ENCODE measurements around the gene INO80B. TPM values are rescaled to one million over a fixed set of nuclear protein-coding genes. Genes with fewer than 3 reads are reported as not detected.
A peak's percentile ranks its signal among the peaks of the same experiment; 100 is the strongest.

The INO80B gene
- total RNA-seq, 1 experiment from 2014 or later, result 24.0 TPM

DNA sequence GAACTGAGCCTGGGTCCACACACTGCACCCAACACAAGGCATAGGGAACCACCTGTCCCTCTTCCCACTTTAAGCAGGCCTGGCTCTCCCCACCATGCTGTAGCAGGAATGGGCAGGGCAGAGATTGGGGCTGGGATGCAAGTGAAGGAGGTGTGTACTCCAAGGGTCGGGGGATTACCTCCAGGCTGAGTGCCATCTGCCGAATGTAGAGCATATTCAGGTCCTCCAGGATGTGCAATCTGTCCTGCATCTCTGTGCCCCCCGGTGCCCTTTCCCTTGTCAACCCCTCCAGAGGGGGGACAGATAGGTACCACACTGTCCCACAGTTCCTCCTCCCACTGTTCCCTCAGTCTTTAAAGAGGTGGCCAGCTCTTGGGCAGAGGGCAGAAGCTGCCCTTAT is 15.5 kb upstream of the INO80B start:
- TF ChIP-seq FOSL1 (IDR thresholded peaks at IDR 0.05; ENCODE audit: low read depth) (no peak), ZNF274 (IDR thresholded peaks at IDR 0.05; ENCODE audit: low read depth, low read length) (no peak), SIN3A (IDR thresholded peaks at IDR 0.05; ENCODE audit: low read depth) (no peak), POLR2A (IDR thresholded peaks at IDR 0.05; ENCODE audit: borderline replicate concordance, extremely low read depth, insufficient read depth, insufficient read length) (no peak), CEBPB (IDR thresholded peaks at IDR 0.05; ENCODE audit: low read depth) (no peak), POLR2AphosphoS5 (IDR thresholded peaks at IDR 0.05; ENCODE audit: low read depth, low read length) (no peak), ELF1 (IDR thresholded peaks at IDR 0.05; ENCODE audit: borderline replicate concordance, low read depth) (no peak), TCF7L2 (IDR thresholded peaks at IDR 0.05; ENCODE audit: borderline replicate concordance, extremely low read depth, insufficient read depth, insufficient read length) (no peak), CBX3 (IDR thresholded peaks at IDR 0.05; ENCODE audit: low read depth) (no peak), SP1 (IDR thresholded peaks at IDR 0.05; ENCODE audit: low read depth) (no peak), RAD21 (IDR thresholded peaks at IDR 0.05; ENCODE audit: low read depth) (no peak), SRF (IDR thresholded peaks at IDR 0.05; ENCODE audit: low read depth) (no peak), EGR1 (IDR thresholded peaks at IDR 0.05; ENCODE audit: low read depth) (no peak)
- TF ChIP-seq, protein P1, sequence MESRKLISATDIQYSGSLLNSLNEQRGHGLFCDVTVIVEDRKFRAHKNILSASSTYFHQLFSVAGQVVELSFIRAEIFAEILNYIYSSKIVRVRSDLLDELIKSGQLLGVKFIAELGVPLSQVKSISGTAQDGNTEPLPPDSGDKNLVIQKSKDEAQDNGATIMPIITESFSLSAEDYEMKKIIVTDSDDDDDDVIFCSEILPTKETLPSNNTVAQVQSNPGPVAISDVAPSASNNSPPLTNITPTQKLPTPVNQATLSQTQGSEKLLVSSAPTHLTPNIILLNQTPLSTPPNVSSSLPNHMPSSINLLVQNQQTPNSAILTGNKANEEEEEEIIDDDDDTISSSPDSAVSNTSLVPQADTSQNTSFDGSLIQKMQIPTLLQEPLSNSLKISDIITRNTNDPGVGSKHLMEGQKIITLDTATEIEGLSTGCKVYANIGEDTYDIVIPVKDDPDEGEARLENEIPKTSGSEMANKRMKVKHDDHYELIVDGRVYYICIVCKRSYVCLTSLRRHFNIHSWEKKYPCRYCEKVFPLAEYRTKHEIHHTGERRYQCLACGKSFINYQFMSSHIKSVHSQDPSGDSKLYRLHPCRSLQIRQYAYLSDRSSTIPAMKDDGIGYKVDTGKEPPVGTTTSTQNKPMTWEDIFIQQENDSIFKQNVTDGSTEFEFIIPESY (IDR thresholded peaks at IDR 0.05; ENCODE audit: extremely low read depth, insufficient replicate concordance, low read length), result no peak
- TF ChIP-seq, protein P2, sequence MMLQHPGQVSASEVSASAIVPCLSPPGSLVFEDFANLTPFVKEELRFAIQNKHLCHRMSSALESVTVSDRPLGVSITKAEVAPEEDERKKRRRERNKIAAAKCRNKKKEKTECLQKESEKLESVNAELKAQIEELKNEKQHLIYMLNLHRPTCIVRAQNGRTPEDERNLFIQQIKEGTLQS (IDR thresholded peaks at IDR 0.05), result no peak
- TF ChIP-seq, protein P3, sequence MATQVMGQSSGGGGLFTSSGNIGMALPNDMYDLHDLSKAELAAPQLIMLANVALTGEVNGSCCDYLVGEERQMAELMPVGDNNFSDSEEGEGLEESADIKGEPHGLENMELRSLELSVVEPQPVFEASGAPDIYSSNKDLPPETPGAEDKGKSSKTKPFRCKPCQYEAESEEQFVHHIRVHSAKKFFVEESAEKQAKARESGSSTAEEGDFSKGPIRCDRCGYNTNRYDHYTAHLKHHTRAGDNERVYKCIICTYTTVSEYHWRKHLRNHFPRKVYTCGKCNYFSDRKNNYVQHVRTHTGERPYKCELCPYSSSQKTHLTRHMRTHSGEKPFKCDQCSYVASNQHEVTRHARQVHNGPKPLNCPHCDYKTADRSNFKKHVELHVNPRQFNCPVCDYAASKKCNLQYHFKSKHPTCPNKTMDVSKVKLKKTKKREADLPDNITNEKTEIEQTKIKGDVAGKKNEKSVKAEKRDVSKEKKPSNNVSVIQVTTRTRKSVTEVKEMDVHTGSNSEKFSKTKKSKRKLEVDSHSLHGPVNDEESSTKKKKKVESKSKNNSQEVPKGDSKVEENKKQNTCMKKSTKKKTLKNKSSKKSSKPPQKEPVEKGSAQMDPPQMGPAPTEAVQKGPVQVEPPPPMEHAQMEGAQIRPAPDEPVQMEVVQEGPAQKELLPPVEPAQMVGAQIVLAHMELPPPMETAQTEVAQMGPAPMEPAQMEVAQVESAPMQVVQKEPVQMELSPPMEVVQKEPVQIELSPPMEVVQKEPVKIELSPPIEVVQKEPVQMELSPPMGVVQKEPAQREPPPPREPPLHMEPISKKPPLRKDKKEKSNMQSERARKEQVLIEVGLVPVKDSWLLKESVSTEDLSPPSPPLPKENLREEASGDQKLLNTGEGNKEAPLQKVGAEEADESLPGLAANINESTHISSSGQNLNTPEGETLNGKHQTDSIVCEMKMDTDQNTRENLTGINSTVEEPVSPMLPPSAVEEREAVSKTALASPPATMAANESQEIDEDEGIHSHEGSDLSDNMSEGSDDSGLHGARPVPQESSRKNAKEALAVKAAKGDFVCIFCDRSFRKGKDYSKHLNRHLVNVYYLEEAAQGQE (IDR thresholded peaks at IDR 0.05; ENCODE audit: low read depth), result no peak
- TF ChIP-seq, protein P4, sequence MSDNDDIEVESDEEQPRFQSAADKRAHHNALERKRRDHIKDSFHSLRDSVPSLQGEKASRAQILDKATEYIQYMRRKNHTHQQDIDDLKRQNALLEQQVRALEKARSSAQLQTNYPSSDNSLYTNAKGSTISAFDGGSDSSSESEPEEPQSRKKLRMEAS (IDR thresholded peaks at IDR 0.05), result no peak
- BruUV-seq (replicated peaks), result no TSS peak
- H3K4me1 ChIP-seq (ENCODE audit: control insufficient read depth in 1 of 2, insufficient read depth in 2 of 2, low read length in 2 of 2), result peaks cover 23 to 41% of the 10 kb centered on the region in 2 experiments
- no peaks in the 10 kb centered on the region for H3K9me2 ChIP-seq (ENCODE audit: insufficient read depth)
- no peaks in the 10 kb centered on the region for H3K27me3 ChIP-seq (ENCODE audit: insufficient read depth, low read length)
- no peaks in the 10 kb centered on the region for H3K9me3 ChIP-seq (ENCODE audit: control insufficient read depth in 1 of 2, insufficient read depth in 1 of 2, low read depth in 1 of 2, low read length in 2 of 2)
- intact Hi-C loops (cut with micrococcal nuclease), result no loop called here
- H3K36me3 ChIP-seq (ENCODE audit: control insufficient read depth in 1 of 2, insufficient read depth in 2 of 2, low read length in 2 of 2), result peaks cover 0 to 13% of the 10 kb centered on the region in 2 experiments; a peak in 1 of 4 replicates
- H3K79me2 ChIP-seq (ENCODE audit: insufficient read depth, low read length), result peaks cover 64% of the 10 kb centered on the region
- H4K20me1 ChIP-seq (ENCODE audit: insufficient read depth), result no peaks in the 10 kb centered on the region; the same call in 1 of the 2 replicates
- no peak overlapping the region for H2AFZ ChIP-seq (ENCODE audit: low read depth, low read length, poor library complexity, severe bottlenecking)
- peak overlapping the region; percentile 66 to 69; a peak in 3 of 4 replicates for H3K4me3 ChIP-seq (replicated peaks in 1 of 2; ENCODE audit: low read depth in 1 of 2, low read length in 2 of 2)
- no peak for DNase-seq (ENCODE audit: low read depth, low spot score)
- no peak for ATAC-seq
- POLR2A ChIA-PET, result no interaction called here
- peak overlapping the region; percentile 78; the same call in 1 of the 2 replicates for H3K9ac ChIP-seq (ENCODE audit: low read length)
- H3K27ac ChIP-seq (ENCODE audit: low read depth, low read length), result peak overlapping the region; percentile 99
- CTCF ChIA-PET, result no interaction called here
- peak overlapping the region; percentile 91 for H3K4me2 ChIP-seq (ENCODE audit: low read length)
- RAD21 ChIA-PET (ENCODE audit: low non-redundant PET in 1 of 2, low total read pairs in 2 of 2, uncharacterized antibody in 2 of 2, unreplicated experiment in 2 of 2), result interaction anchor here in 1 of 2 experiments (0.5 kb wide), 1 partner anchor 34 kb away, joined by 4 read pairs; no protein-coding TSS in a partner anchor

Data from HCT116 (cell line).